Measurements from ENCODE around the gene NR1H2.
"Not testable (repeated sequence)": the region's sequence is repeated elsewhere in the genome, so short reads cannot be mapped to it uniquely, and the experiment has no call there.

Gene NR1H2

DNA sequence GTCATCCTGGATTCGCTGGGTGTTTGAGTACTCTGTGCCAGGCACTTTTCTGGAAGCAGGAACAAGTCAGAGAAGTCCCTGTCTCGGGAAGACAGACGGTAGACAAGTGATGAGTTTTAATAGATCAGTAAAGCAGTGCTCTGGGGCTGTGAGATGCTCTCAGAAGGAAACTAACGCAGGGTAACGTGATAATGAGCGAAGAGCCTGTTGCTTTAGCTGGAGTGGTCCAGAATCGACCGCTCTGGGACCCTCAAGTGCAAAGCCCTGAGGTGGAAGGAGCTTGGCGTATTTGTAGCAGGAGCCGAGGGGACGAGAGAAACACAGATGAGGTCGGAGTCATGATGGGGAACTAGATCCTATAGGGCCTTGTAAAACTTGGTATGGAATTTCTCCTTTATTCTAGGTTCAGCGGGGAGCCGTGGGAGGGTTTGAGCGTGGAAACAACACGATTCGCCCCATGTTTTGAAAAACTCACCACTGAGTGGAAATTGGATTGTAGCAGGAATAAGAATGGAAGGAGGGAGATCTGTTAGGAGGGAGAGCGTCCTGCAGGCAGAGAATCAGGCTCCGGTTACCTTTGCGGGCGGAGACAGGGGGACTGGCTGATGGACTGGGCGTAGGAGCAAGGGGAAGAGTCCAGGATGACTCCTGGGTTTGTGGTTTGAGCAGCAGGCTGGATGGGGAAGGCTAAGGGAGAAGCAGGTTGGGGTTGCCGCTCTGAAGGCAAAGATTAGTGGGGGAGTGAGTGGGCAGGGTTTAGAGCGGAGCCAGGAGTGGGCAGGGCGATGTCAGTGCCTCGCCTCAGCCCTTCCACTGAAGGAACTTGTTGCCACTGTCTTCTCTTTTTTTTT, 8.7 kb downstream of the NR1H2 start:
- Mint-ChIP-seq H3K4me3 (peak overlapping the region; percentile 89 to 94 (median 90)), H3K9me3 (no peaks in the 10 kb centered on the region), H3K4me1 (peaks cover 22% of the 10 kb centered on the region), H3K36me3 (ENCODE audit: low read depth) (peaks cover 21% of the 10 kb centered on the region), H3K27me3 (ENCODE audit: low read depth) (no peaks in the 10 kb centered on the region), H3K27ac (peak overlapping the region; percentile 18 to 77 (median 63))
- TF ChIP-seq, protein P1, sequence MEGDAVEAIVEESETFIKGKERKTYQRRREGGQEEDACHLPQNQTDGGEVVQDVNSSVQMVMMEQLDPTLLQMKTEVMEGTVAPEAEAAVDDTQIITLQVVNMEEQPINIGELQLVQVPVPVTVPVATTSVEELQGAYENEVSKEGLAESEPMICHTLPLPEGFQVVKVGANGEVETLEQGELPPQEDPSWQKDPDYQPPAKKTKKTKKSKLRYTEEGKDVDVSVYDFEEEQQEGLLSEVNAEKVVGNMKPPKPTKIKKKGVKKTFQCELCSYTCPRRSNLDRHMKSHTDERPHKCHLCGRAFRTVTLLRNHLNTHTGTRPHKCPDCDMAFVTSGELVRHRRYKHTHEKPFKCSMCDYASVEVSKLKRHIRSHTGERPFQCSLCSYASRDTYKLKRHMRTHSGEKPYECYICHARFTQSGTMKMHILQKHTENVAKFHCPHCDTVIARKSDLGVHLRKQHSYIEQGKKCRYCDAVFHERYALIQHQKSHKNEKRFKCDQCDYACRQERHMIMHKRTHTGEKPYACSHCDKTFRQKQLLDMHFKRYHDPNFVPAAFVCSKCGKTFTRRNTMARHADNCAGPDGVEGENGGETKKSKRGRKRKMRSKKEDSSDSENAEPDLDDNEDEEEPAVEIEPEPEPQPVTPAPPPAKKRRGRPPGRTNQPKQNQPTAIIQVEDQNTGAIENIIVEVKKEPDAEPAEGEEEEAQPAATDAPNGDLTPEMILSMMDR (IDR thresholded peaks at IDR 0.05; ENCODE audit: unreplicated experiment in 3 of 3) = no peak

DNA sequence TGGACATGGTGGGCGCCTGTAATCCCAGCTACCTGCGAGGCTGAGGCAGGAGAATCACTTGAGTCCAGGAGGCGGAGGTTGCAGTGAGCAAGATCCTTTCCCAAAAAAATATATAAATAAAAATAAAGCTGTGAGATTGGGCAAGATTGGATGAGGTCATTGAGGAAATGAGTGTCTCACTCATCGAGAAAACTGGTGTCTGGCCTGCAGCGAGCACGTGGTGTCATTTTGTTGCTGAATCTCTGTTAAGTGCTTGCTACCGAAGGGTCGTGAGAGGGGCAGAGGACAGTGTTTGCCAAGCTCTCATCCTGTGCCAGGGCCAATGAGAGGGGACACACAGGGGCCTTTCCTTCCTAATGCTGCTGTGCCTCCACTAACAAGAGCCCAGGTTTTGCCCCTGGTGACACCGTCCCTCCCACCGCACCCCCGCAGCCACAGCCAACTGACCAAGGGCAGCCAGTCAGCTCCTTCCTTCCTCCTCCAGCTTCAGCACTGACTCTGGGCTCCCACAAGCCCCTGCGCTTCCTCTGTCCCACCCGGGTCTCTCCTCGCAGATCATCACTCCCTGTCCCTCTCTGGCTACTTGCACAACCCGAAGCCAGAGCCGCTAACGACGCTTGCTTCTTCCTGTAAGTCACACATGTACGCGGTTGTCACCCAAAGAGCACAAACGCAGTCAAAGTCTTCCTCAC, 11.1 kb downstream of the NR1H2 start:
- H3K9me3 Mint-ChIP-seq = no peaks in the 10 kb centered on the region
- H3K27me3 Mint-ChIP-seq (ENCODE audit: low read depth) = no peaks in the 10 kb centered on the region
- peaks cover 16% of the 10 kb centered on the region for H3K4me1 Mint-ChIP-seq
- peaks cover 27% of the 10 kb centered on the region for H3K36me3 Mint-ChIP-seq (ENCODE audit: low read depth)
- no peak overlapping the region for H3K27ac Mint-ChIP-seq
- peak overlapping the region; percentile 47 to 68 (median 60) for H3K4me3 Mint-ChIP-seq
- TF ChIP-seq, protein P1 (IDR thresholded peaks at IDR 0.05; ENCODE audit: unreplicated experiment in 3 of 3) = no peak

DNA sequence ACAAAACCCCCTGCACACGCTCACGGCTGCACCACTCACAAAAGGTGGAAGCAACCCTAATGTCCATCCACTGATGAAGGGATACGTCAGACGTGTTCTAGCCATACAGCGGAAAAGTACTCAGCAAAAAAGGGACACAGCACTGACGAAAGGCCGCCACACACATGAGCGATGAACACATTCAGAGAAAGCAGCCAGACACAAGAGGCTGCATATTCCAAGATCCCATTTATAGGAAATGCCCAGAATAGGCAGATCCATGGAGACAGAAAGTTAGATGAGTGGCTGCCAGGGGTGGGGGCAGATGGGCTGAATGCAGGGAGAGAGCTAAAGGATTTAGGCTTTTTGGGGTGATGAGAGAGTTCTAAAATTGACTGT, 11.6 kb downstream of the NR1H2 start:
- H3K36me3 Mint-ChIP-seq (ENCODE audit: low read depth) = peaks cover 33% of the 10 kb centered on the region
- no peaks in the 10 kb centered on the region for H3K9me3 Mint-ChIP-seq
- H3K4me1 Mint-ChIP-seq = peaks cover 16% of the 10 kb centered on the region
- H3K27ac Mint-ChIP-seq = no peak overlapping the region
- no peaks in the 10 kb centered on the region for H3K27me3 Mint-ChIP-seq (ENCODE audit: low read depth)
- TF ChIP-seq, protein P1 (IDR thresholded peaks at IDR 0.05; ENCODE audit: unreplicated experiment in 3 of 3) = no peak
- peak overlapping the region; percentile 47 to 68 (median 60) for H3K4me3 Mint-ChIP-seq

DNA sequence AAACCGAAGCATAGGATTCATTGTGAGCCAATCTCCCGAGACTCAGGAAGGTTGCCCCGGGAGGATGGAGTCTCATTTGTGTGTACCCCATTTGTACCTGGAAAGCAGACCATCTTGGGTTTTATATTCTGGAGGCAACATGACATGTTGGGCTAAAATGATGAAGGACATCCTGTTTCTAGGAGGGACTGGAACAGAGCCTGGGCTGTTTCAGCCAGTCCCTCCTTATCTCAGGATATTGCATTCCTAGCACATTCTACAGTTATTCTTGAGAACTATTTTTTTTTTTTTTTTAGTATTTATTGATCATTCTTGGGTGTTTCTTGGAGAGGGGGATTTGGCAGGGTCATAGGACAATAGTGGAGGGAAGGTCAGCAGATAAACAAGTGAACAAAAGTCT, 14.0 kb downstream of the NR1H2 start:
- H3K27me3 Mint-ChIP-seq (ENCODE audit: low read depth); H3K27ac Mint-ChIP-seq; H3K9me3 Mint-ChIP-seq; H3K4me3 Mint-ChIP-seq; H3K4me1 Mint-ChIP-seq: not testable (repeated sequence)
- H3K36me3 Mint-ChIP-seq (ENCODE audit: low read depth) = peaks cover 47% of the 10 kb centered on the region

DNA sequence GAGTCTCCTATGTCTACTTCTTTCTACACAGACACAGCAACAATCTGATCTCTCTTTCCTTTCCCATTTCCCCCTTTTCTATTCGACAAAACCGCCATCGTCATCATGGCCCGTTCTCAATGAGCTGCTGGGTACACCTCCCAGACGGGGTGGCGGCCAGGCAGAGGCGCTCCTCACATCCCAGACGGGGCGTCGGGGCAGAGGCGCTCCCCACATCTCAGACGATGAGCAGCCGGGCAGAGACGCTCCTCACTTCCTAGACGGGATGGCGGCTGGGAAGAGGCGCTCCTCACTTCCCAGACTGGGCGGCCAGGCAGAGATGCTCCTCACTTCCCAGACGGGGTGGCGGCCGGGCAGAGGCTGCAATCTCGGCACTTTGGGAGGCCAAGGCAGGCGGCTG, 14.7 kb downstream of the NR1H2 start:
- not testable (repeated sequence) for H3K4me1 Mint-ChIP-seq, H3K27ac Mint-ChIP-seq

DNA sequence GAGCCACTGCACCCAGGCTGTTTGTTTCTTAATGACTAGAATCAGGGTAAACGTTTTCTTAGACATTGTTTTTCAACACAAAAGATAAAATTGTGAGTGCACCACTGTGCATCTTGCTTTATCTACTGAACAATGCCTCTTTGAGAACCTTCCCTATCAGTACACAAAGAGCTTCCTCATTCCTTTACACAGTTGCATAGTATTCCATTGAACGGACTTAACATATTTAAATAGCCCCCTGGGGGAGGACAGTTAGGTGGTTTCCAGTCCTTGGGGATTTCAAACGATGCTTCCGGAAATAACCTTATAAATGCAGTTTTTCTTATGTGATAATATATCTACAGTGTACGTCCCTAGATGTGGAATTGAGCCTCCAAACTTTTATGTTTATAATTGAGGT, 16.5 kb downstream of the NR1H2 start:
- H3K4me1 Mint-ChIP-seq = no peaks in the 10 kb centered on the region
- H3K9me3 Mint-ChIP-seq = peaks cover 2% of the 10 kb centered on the region

More for the DNA sequence above, 14.7 kb downstream of the NR1H2 start:
- not testable (repeated sequence) for H3K4me3 Mint-ChIP-seq; H3K9me3 Mint-ChIP-seq; H3K27me3 Mint-ChIP-seq (ENCODE audit: low read depth)
- peaks cover 51% of the 10 kb centered on the region for H3K36me3 Mint-ChIP-seq (ENCODE audit: low read depth)

More for the DNA sequence above, 16.5 kb downstream of the NR1H2 start:
- no peak overlapping the region for H3K27ac Mint-ChIP-seq
- TF ChIP-seq, protein P1 (IDR thresholded peaks at IDR 0.05; ENCODE audit: unreplicated experiment in 3 of 3) = no peak
- H3K27me3 Mint-ChIP-seq (ENCODE audit: low read depth) = no peaks in the 10 kb centered on the region
- peaks cover 49% of the 10 kb centered on the region for H3K36me3 Mint-ChIP-seq (ENCODE audit: low read depth)
- H3K4me3 Mint-ChIP-seq = no peak overlapping the region
